Neural progenitor cell (in vitro differentiated cells): ENCODE measurements around the gene HMGB3.

ENCODE experiments used
- EZH2phosphoT487 ChIP-seq: fragments of 200-600 bp; sonication (generic); IDR thresholded peaks from 2 replicates; pipeline ENCODE4 v1.6.1; 2017; ENCODE audit warnings: antibody characterized with exemption
- TF ChIP-seq, protein P1 (sequence below): fragments of 200-600 bp; sonication (generic); IDR thresholded peaks from 2 replicates; pipeline ENCODE4 v1.5.1; 2017; ENCODE audit warnings: antibody characterized with exemption, mild to moderate bottlenecking

DNA sequence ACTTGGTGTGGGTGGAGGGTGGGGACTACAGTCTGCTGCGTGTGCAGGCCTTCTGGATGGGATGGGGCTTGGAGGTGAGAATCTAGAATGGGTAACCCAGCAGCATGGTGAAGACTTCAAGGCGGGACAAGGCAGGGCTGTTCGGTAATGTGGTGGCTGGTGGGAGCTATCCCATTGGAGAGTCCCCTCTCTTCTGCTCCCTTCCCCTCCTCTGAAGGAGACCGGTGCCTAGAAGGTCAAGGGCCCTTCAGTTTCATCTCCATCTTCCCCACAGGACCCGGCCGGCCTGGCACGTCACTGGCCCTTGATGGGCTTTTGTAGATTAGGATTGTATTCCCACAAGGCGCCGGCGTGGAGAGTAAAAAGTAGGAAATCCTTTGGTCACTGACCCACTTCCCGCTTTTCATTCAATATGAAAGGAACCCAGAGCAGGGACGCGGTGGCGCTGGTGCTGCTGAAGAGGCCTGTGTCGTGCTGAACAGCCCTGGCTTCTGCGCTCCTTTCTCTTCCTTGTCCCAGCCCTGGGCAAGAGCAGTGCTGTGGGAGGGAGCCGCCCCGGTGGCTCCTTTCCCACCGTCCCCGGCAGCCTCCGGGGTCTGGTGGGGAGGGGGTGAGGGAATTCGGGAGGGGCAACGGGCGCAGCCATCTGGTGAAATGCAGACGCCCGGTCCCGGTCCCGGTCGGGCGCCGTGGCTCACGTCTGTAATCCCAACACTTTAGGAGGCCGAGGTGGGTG, 7.3 kb upstream of the HMGB3 start:
- TF ChIP-seq, protein P1, sequence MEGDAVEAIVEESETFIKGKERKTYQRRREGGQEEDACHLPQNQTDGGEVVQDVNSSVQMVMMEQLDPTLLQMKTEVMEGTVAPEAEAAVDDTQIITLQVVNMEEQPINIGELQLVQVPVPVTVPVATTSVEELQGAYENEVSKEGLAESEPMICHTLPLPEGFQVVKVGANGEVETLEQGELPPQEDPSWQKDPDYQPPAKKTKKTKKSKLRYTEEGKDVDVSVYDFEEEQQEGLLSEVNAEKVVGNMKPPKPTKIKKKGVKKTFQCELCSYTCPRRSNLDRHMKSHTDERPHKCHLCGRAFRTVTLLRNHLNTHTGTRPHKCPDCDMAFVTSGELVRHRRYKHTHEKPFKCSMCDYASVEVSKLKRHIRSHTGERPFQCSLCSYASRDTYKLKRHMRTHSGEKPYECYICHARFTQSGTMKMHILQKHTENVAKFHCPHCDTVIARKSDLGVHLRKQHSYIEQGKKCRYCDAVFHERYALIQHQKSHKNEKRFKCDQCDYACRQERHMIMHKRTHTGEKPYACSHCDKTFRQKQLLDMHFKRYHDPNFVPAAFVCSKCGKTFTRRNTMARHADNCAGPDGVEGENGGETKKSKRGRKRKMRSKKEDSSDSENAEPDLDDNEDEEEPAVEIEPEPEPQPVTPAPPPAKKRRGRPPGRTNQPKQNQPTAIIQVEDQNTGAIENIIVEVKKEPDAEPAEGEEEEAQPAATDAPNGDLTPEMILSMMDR: no peak
- no peak for TF ChIP-seq EZH2phosphoT487
